ENCODE results near the gene DSCAML1.

Gene DSCAML1

DNA sequence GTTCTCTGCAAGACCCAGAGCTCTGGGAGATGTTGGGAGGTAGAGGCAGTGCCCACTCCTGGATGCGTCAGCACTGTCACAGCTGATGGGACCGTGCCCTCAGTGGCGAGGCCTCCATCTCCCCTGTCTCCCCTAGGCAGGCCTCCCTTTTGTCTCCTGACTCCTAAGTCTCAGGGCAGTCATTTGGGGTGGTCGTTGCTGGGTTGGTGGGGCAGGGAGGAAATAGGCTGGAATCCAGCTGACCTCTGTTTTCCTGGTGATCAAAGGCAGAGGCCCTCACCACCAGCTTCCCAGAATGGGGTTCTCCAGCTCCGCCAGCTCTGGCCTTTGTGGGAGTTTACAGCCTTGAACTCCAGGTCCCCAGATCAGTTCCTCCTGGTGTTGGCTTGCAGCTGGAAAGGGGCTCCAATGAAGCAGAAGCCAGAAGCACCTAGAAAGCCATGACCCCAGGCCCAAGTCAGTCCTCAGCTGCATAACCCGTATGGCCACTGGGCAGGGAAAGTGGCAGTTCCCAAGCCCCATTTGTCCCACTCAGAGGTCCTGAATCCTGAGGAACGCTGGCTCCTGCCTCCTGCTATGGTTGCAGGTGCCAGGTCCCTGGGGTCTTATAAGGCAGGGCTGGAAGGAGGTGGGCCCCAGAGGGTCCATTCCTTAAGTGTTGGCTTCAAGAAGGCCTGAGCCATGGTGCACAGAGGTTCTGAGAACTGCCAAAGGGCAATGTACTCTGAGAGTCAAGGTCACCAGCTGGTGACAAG, 34.8 kb upstream of the DSCAML1 start:
- DNase-seq: no peak

DNA sequence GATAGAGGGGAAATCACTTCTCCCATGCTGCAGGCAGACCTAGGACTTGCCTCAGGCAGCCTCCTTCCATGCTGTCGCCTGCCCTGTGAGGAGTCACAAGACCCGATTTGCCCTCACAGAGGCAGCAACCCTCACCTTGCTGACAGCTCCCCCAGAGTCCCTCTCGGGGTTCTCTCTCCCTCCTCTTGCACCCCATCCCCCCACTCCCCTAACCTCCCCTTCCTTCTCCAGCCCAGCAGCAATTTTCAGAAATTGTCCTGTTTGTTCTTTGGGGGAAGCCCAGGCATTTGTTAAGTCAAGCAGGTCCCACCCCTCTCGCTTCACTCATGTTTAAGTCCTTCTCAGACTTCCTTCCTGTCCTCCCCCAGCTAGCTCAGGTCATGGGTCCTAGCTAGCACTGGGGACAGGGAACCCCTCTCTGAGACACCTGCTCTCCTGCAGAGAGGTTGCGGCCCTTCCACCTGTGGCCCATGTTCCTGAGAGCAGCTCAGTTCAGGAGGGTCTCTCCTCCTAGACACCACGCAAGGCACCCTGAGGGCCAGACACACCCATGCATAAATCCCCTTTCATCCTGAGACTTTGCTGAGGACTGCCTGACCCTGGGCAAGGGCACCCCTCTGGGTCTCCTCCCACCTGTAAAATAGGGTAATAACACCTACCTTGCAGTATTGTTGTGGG, 33.8 kb upstream of the DSCAML1 start:
- no peak for DNase-seq

DNA sequence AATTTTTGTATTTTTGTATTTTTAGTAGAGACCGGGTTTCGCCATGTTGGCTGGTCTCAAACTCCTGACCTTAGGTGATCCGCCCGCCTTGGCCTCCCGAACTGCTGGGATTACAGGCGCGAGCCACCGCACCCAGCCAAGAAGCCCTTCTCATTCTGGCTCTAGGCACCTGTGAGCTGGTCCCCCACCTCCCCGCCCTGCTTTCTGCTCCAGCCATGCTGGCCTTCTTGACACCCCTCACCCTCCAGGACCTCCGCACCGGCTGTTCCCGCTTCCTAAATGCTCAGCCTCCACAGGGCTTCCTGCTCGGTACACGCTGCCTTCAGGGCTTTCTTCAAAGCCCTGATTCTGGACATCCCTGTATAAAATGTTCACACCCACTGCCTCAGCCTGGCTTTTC, 33.1 kb upstream of the DSCAML1 start:
- no peak for DNase-seq

DNA sequence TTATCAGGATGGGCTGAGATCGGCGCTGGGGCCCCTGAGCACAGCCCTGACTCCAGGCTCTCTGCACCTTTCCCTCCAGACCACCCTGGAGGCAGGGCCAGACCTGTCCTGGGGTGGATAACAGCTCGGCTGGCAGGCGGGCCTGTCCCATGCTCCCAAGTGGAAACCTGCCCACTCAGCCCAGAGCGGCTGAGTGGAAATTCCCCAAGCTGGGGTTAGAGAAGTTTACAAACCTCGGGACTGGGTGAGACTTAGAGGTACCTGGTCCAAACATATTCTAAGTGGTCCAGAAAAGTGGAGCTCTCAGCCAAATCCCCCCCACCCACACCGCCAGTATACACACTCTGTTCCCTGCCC, 32.3 kb upstream of the DSCAML1 start:
- no peak for DNase-seq

DNA sequence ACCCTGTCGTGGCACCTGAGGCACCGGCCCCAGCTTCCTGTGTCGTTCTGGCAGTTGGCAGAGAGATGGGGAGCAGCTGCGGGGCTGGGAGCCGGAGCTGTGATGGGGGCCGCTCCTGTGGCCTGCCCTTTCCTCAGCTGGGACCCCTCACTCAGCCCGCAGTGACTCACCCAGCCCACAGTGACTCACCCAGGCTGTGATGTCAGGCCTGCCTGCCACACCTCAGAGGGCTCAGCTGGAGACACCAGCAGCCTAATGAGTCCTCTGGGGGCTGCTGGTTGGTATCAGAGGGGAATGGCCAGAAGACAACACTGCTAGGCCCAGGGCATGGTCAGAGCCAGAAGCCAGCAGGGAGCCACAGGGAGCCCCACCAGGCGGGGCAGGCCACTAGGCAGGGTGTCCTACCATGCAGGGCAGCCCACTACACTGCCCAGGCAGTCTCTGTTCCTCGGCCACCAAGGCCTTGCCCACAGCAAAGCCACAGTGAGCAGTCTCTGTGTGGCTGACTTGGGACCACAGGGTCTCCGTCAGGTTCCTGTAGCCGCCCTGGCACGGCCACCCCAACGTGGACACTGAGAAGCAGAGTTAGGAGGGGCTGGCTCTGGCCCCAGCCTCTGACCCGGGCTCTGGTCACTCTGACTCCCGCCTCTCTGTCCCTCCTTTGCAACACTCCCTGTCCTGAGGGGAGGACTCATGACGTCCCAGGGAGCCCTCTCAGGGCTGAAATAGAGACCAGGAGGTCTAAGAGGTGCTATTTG, 31.8 kb upstream of the DSCAML1 start:
- peak in 1 of 2 experiments; percentile 46 for DNase-seq

DNA sequence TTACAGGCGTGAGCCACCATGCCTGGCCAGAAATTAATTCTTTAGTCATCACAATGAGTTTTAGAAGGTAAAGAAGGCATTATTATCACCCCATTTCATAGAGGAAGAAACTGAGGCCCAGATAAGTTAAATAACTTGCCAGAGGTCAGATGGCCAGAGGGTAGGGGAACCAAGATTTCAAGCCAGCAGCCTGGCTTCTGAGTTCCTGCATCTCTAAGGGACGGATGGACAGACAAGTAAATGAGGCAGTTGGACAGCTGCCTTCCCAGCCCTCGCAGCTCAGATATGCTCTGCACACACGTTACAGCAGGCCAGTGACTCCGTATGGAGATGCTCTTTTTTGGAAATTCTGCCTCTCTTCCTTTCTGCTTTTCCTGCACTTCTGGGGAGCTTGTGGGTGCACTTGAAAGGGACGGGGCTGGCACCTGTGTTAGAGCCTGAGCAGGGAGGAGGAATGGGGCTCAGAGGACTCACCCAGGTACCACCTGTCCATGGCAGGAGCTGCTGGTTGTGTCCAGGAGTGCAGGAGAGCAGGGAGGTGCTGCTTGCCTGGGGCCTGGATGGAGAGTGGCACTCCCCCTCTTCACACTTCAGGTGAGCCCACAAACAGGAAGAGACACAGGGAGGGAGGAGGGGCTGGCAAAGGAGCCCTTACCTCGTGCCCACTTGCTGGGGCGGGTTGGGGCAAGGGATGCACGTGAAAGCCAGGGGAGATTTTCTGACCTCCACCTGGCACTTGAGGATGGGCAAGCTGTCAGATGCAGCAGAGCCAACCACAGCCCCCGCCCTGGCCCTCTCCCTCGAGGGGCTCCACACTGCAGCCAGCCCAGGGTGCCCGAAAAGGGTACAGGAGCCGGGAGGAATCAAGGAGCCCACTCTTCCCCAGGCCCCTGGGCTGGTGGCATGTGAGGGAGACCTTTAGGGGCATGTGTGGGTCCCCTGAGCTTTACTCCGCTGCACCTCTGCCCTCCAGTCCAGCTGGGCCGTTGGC, 30.8 kb upstream of the DSCAML1 start:
- no peak for DNase-seq

DNA sequence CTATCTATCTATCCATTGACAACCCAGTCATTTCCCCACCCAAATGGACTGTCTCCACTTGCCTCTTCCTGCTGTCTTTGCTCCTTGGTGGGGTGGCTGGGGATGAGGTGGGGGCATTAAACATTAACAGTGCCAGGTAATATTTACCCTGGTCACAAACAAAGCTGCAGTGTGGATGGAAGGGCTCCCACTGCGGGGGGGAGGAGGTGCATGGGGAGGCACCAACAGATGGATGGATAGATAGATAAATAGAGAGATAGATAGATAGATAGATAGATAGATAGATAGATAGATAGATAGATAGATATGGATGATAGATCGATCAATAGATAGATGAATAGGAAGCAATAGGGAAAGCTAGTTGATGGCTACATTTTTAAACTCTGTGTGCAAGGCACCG, 29.8 kb upstream of the DSCAML1 start:
- no peak for DNase-seq

DNA sequence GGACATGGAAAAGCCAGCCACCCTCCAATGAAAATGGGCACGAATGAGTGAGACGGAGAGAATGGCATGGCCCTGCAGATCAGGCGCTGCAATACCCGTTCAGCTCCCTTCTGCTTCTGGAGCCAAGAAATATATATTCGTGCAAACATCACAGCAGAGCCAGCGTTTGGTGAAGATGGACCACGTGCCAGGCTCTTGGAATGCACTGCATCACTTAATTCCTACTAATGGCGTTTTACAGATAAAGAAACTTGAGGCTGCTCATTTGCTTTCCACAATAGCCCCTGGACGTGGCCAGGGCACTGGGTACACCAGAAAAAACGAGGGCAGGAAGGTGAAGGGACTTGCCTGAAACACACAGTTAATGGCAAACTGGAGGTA, 29.2 kb upstream of the DSCAML1 start:
- no peak for DNase-seq

DNA sequence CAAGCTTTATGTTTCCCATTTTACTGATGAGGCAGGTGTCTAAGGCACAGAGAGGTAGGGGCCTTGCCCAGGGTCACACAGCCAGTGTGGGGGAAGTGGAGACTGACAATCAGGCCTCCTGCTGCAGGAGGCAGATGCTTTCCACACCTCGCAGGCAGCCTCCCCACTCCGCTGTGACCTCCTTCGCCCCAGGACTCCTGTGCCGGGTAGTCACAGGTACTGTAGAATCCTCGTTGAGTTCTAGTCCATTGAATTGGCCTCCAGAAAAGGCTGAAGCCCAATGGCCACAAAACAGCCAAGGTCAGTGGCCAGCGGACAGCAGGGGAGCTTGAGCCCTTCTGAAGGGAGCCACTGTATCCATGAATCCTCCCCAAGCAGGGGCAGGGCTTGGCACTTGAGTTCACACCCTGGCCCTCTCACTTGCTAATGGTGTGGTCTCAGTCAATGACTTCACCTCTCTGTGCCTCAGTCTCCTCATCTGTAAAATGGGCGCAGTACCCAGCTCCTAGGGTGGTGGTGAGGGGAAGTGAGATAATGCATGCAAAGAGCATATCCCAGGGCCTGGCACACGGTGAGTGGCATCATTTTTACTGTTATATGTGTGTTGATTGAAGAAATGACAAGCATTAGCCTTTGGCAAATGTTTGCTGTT, 28.6 kb upstream of the DSCAML1 start:
- DNase-seq: no peak

DNA sequence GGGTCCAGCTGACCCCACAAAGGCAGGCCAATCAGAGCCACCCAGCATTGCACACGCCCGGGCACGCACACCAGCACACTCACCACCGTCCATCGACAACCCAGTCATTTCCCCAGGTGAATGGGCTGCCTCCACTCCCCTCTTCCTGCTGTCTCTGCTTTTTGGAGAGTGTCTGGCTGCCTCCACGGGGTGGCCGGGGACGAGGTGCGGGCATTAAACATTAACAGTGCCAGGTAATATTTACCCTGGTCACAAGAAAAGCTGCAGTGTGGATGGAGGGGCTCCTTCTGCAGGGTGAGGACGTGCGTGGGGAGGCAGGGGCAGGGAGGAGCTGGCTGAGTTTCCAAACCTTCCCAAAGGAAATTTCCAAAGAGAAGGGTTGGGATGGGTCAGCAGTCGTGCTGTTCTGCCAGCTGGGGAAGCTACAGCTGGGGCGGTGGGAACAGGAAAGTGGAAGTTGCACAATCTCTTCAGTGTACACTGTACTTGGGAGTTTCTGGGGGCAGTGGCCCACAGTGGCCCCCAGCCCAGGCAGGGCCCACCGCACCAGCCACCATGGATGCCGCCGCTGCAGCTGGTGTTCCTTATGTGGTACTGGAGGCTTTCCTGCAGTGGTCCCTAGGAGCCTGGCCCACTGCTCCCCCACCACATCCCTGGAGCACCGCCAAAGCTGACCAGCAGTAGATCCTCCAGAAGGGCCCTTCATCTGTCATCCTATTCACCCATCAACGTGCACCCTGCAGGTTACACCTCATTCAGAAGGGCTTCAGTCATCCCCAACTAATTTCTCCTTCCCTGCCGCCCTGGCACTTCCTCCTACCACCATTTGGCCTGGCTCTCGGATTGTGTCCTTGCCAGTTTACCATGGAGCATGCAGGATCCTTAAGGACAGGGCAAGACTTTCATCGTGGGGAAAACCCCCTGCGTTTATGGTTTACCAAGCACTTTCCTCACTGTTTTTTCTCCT, 27.8 kb upstream of the DSCAML1 start, which contains the start of gene FXYD2:
FXYD2 (minus strand) TSS at position 174 of the 967 bp plus-strand sequence; CDS start at position 108, 66 bp downstream.
- peak in 1 of 2 experiments; percentile 39 for DNase-seq

DNA sequence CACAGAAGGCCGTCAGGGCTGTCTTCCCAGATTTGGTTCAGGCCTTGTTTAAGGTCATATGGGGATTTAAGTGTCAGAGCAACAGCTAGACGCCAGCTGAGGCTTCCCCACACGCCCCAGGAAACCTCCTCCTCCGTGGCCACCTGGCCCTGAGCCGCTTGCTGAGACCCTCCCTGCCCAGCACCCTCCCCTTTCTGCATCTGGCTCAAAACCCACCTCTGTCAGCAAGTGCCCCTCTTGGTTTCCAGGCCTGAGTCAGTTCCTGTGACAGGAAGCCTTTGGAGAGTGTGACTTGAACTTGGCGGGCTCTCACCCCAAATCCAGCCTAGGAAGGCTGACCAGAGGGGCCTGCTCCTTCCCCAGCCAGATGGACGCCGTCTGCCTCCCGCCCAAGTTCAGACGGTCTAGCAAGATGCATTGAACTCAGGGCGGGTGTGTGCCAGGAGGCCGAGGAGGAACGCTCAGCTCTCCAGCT, 27.0 kb upstream of the DSCAML1 start:
- peak in 1 of 2 experiments; percentile 59 for DNase-seq

DNA sequence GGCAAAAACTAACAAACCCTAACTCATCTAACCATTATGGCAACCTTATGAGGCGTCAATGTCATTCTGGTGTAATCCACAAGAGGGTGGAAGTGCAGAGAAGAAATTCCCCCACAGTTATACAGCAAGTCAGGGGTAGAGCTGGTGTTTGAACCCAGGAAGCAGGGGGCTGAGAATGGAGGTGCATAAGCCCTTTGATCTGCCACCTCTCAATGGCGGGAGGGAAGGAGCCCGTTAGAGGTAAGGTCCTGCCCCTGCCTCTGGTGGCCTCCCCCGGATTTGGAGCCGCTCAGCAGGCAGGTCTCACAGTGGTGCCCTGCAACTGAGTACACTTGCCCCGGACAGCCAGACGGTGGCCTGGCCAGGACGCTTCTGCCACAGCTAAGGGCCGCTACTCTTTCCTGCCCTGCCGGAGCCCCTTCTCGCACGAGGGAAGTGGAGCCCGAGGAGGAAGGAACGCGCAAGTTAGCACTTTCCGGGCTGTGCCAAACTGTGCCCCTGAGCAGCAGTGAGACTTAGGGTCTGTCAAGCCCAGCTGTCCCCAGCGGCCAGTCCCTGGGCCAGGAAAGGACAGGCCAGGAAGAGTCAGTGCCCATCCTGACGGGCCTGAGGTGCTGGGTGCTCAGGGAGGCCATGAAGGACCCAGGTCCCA, 26.4 kb upstream of the DSCAML1 start:
- peak in 1 of 2 experiments; percentile 28 for DNase-seq

DNA sequence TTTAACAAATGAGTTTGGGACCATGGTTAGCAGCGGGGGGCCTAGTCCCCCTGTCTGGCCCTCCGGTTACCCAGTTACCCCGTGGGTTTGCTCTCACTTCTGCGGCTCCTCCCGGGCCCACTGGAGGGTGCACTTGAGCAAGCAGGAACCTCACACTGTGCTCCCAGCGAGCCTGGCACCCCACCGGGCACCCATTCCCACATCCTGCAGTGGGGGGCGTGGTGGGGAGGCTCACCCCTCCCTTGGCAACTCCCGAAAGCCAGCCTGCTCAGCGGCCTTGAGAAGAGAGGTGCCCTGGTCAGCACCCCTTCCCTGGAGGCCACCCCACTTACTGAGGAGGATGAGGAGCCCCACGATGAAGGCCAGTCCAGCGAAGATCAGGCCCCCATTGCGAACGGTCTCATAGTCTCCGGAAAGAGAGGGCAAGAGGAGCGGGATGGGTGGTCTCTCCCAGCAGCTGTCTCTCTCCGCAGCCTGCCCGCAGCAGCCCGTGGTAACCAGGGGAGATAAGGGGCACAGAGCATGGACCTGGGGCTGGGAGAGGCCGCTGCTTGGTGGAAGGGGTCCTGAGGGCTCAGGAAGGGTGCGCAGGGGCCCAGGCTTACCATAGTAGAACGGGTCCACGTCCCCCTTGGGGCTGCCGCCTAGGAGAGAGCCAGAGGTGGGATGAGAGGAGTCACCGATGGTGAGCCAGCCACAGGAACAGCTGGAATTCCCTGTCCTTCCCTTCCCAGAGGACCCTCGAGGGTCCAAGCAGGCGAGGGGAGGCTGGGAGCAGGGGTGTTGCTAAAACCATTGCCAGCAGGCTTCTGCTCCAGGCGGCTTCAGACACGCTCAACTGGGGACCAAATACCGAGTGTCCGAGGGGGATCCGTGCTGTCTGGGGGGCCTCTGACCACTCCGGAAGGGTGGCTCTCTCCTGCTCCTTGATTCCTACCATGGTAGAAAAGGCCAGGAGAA, 25.3 kb upstream of the DSCAML1 start:
- peak; percentile 21 to 26 for DNase-seq

DNA sequence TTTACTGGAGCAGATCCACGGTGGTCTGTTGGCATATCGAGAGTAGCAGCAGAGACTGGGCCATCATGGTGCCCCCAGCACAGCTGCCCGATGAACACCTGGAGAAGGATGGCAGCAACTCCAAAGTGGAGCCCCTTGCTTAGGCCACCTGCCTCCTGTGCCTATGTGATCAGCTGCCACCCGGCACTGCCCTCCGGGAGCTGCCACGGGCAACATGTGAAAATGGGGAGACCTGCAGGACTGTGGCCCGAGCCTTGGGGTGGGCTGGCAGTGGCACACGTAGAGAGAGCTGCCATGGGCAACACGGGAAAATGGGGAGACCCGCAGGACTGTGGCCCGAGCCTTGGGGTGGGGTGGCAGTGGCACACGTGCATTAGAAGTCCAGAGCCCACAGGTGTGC, 24.4 kb upstream of the DSCAML1 start:
- DNase-seq: no peak

DNA sequence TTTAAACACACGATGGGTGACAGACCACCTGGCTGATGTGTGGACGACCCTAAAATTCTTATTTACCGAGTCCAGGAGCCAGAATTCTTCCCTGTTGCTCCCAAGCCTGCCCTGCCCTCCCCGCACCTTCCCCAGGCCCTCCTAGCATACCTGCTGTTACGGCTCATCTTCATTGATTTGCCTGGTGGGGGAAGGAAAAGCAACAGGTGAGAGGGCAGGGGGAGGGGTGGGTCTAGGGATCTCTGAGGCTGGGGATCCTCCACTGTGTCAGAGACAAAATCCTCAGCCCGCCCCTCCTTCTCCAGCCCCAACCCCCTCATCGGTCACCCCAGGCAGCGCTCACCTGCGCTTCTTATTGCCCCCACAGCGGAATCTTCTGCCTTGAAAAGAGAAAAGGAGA, 23.5 kb upstream of the DSCAML1 start:
- no peak for DNase-seq

DNA sequence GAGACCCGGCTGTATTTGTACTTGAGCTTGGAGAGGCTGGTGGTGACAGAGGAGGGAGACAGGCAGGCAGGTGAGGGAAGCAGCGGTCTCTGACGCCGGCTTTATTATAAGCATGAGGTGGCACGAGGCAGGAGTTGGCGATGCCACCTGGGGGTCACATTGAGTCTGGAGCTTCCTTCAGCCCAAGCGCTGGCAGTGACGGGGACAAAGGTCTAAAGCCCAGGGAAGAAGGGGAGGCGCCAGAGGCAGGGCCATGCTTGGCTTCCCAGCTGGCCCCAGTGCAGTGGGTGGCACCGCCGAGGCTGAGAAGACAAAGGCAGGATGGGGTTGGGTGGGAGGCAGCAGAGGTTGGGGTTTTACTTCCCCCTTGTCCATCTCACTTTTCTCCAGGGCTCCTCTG, 23.1 kb upstream of the DSCAML1 start:
- no peak for DNase-seq

DNA sequence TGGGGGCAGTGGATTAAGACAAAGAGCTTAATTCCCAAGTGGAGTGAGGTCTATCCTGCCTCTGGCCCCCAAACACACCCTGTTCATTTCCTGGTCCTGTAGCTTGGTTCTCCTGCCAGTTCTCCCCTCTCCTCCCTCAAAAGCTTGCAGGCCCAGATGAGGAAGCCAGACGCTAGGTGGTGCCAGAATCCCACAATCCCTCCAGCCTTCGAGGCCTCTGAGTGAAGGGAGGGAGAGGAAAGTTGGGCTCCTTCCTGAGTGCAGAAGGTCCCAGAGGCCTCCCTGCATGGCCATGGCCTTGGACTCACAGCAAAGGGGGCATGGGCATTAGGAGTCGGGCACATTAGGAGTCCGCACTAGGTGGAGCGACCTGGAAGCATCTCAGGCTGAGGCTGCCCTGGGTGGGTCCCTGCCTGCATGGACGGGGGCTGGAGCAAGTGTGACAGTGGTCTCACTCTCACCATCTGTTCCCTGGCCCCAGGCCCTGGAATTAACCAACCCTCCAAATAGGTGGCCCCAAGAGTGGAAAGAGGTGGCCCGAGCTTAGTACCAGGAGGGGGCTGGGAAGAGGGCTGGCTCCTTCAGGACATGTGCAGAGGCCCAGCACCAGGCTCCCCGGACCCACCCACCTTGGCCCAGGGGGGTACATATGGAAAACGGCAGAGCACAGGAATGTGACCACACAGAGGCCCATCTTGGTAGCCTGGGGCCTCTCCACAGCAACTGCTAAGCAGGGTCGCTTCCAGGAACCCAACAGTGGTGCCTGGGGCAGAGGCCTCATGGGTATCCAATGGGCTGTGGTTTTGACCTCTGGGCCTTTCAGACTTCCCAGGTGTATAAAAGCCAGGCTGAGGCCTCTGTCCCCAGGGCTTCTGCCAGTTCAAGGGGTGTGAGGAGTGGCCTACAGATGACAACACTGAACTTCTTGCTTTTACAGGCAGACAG, 22.4 kb upstream of the DSCAML1 start:
- peak; percentile 90 for DNase-seq
